GM21529 (cell line): ENCODE results near the gene ARRDC5.
A peak's percentile ranks its signal among the peaks of the same experiment; 100 is the strongest.
"Not testable (repeated sequence)": the region's sequence is repeated elsewhere in the genome, so short reads cannot be mapped to it uniquely, and the experiment has no call there.

Experiments used
- ATAC-seq: cut with Tn5 transposase; IDR thresholded peaks from one replicate; pipeline ENCODE4 v1.9.1; 2021; ENCODE audit not compliant: unreplicated experiment

Gene ARRDC5

GRCh38 chr19:4910594-4911281 lies 8.0 kb upstream of the ARRDC5 start:
- no peak for ATAC-seq

- peak; percentile 68 for ATAC-seq
Observed at GRCh38 chr19:4909897-4910593, 7.3 kb upstream of the ARRDC5 start.

- ATAC-seq = no peak
Observed at GRCh38 chr19:4909156-4909896, 6.6 kb upstream of the ARRDC5 start, which contains the start of gene UHRF1. Gene UHRF1, plus strand, starts transcription at chr19:4909501. Its CDS starts 1,385 bp downstream, at chr19:4910886.

- ATAC-seq = no peak
Observed at GRCh38 chr19:4908781-4909155, 6.1 kb upstream of the ARRDC5 start.

- ATAC-seq = no peak
Observed at GRCh38 chr19:4908360-4908759, 5.7 kb upstream of the ARRDC5 start.

GRCh38 chr19:4906963-4907362 lies 4.3 kb upstream of the ARRDC5 start:
- ATAC-seq = no peak

- ATAC-seq = no peak
Observed at GRCh38 chr19:4904481-4904880, 1.8 kb upstream of the ARRDC5 start.

- ATAC-seq = not testable (repeated sequence)
Observed at GRCh38 chr19:4900879-4901278, 1.8 kb downstream of the ARRDC5 start.

GRCh38 chr19:4897146-4897545 lies 5.5 kb downstream of the ARRDC5 start:
- no peak for ATAC-seq

- no peak for ATAC-seq
Observed at GRCh38 chr19:4896372-4896771, 6.3 kb downstream of the ARRDC5 start.

- ATAC-seq = not testable (repeated sequence)
Observed at GRCh38 chr19:4892962-4893361, 9.7 kb downstream of the ARRDC5 start.

- ATAC-seq = no peak
Observed at GRCh38 chr19:4891066-4891465, 11.6 kb downstream of the ARRDC5 start.

- no peak for ATAC-seq
Observed at GRCh38 chr19:4889034-4889815, 13.5 kb downstream of the ARRDC5 start.

GRCh38 chr19:4887803-4888202 lies 14.9 kb downstream of the ARRDC5 start:
- not testable (repeated sequence) for ATAC-seq

- ATAC-seq = not testable (repeated sequence)
Observed at GRCh38 chr19:4884993-4885392, 17.7 kb downstream of the ARRDC5 start.

- ATAC-seq = not testable (repeated sequence)
Observed at GRCh38 chr19:4882874-4883273, 19.8 kb downstream of the ARRDC5 start.

GRCh38 chr19:4879041-4879440 lies 23.7 kb downstream of the ARRDC5 start:
- no peak for ATAC-seq

- no peak for ATAC-seq
Observed at GRCh38 chr19:4878491-4878968, 24.2 kb downstream of the ARRDC5 start.

GRCh38 chr19:4877753-4878490 lies 24.8 kb downstream of the ARRDC5 start:
- no peak for ATAC-seq

GRCh38 chr19:4873930-4874329 lies 28.8 kb downstream of the ARRDC5 start:
- ATAC-seq = no peak
